Endothelial cell (in vitro differentiated cells): ENCODE measurements around the gene RAB3GAP2. TPM values are rescaled to one million over a fixed set of nuclear protein-coding genes. Genes with fewer than 3 reads are reported as not detected.

Experiments
- DNase-seq: peaks from one replicate; pipeline ENCODE4 v3.0.0; 2021; ENCODE audit warnings: low spot score
- H3K27ac Mint-ChIP-seq: one replicate; pipeline ENCODE4 v1.8.0; 2021; ENCODE audit warnings: mixed read lengths, inconsistent platforms; ENCODE audit not compliant: unreplicated experiment
- H3K27me3 Mint-ChIP-seq: one replicate; pipeline ENCODE4 v1.8.0; 2021; ENCODE audit warnings: mild to moderate bottlenecking, moderate library complexity, mixed read lengths, inconsistent platforms; ENCODE audit not compliant: unreplicated experiment
- H3K36me3 Mint-ChIP-seq: one replicate; pipeline ENCODE4 v1.8.0; 2021; ENCODE audit warnings: mild to moderate bottlenecking, low read depth, mixed read lengths, inconsistent platforms; ENCODE audit not compliant: unreplicated experiment
- H3K4me1 Mint-ChIP-seq: one replicate; pipeline ENCODE4 v1.8.0; 2021; ENCODE audit warnings: mild to moderate bottlenecking, mixed read lengths, inconsistent platforms; ENCODE audit not compliant: unreplicated experiment
- H3K4me3 Mint-ChIP-seq: one replicate; pipeline ENCODE4 v1.8.0; 2021; ENCODE audit warnings: mild to moderate bottlenecking, mixed read lengths, inconsistent platforms; ENCODE audit not compliant: unreplicated experiment
- H3K9me3 Mint-ChIP-seq: one replicate; pipeline ENCODE4 v1.8.0; 2021; ENCODE audit warnings: mixed read lengths, inconsistent platforms; ENCODE audit not compliant: unreplicated experiment
- CTCF ChIP-seq: fragments of 200-600 bp; sonication (generic); IDR thresholded peaks from one replicate; pipeline ENCODE4 v1.5.0; 2021; ENCODE audit warnings: antibody characterized with exemption; ENCODE audit not compliant: unreplicated experiment
- total RNA-seq: library from RNA; stranded (reverse); fragmentation: NEBNext Ultra II Directional; extraction: Animal tissue kit (Norgen Biotek cat#: 25700); gene quantifications from one replicate; pipeline ENCODE4 v1.2.1, GENCODE V29; 2021; ENCODE audit not compliant: unreplicated experiment

The RAB3GAP2 gene
- total RNA-seq, 1 donor from 2014 or later: 34.5 TPM

- H3K27me3 Mint-ChIP-seq: no peaks in the 10 kb centered on the region
- no peaks in the 10 kb centered on the region for H3K36me3 Mint-ChIP-seq
- H3K4me1 Mint-ChIP-seq: peaks cover 18% of the 10 kb centered on the region
- no peak for DNase-seq
- H3K27ac Mint-ChIP-seq: peak overlapping the region; percentile 16
- H3K4me3 Mint-ChIP-seq: no peak overlapping the region
- no peaks in the 10 kb centered on the region for H3K9me3 Mint-ChIP-seq
- no peak for TF ChIP-seq CTCF
These were observed 26.4 kb upstream of the RAB3GAP2 start for GRCh38 chr1:220298470-220299205.

- no peak for DNase-seq
- no peak overlapping the region for H3K4me3 Mint-ChIP-seq
- TF ChIP-seq CTCF: no peak
- H3K9me3 Mint-ChIP-seq: no peaks in the 10 kb centered on the region
- H3K27ac Mint-ChIP-seq: no peak overlapping the region
- peaks cover 18% of the 10 kb centered on the region for H3K4me1 Mint-ChIP-seq
- no peaks in the 10 kb centered on the region for H3K27me3 Mint-ChIP-seq
- no peaks in the 10 kb centered on the region for H3K36me3 Mint-ChIP-seq
These were observed 24.7 kb upstream of the RAB3GAP2 start for GRCh38 chr1:220296981-220297380.

GRCh38 chr1:220294846-220295301 is 22.6 kb upstream of the RAB3GAP2 start:
- Mint-ChIP-seq H3K36me3 (no peaks in the 10 kb centered on the region), H3K4me3 (no peak overlapping the region), H3K9me3 (no peaks in the 10 kb centered on the region), H3K4me1 (peaks cover 14% of the 10 kb centered on the region), H3K27ac (no peak overlapping the region), H3K27me3 (no peaks in the 10 kb centered on the region)
- no peak for TF ChIP-seq CTCF
- no peak for DNase-seq

GRCh38 chr1:220291580-220291979 is 19.3 kb upstream of the RAB3GAP2 start:
- H3K4me3 Mint-ChIP-seq: no peak overlapping the region
- no peak overlapping the region for H3K27ac Mint-ChIP-seq
- H3K27me3 Mint-ChIP-seq: no peaks in the 10 kb centered on the region
- H3K9me3 Mint-ChIP-seq: no peaks in the 10 kb centered on the region
- no peak for DNase-seq
- H3K36me3 Mint-ChIP-seq: no peaks in the 10 kb centered on the region
- no peak for TF ChIP-seq CTCF
- no peaks in the 10 kb centered on the region for H3K4me1 Mint-ChIP-seq

- no peaks in the 10 kb centered on the region for H3K36me3 Mint-ChIP-seq
- H3K27ac Mint-ChIP-seq: no peak overlapping the region
- no peak for TF ChIP-seq CTCF
- no peak overlapping the region for H3K4me3 Mint-ChIP-seq
- H3K4me1 Mint-ChIP-seq: no peaks in the 10 kb centered on the region
- no peaks in the 10 kb centered on the region for H3K9me3 Mint-ChIP-seq
- DNase-seq: no peak
- H3K27me3 Mint-ChIP-seq: no peaks in the 10 kb centered on the region
These were observed 18.0 kb upstream of the RAB3GAP2 start for GRCh38 chr1:220290140-220290761.
